HS-27A (cell line): ENCODE results near the gene ATP2A1.
"Not testable (repeated sequence)": the region's sequence is repeated elsewhere in the genome, so short reads cannot be mapped to it uniquely, and the experiment has no call there.

Experiments
- DNase-seq: peaks from one replicate; pipeline ENCODE4 v3.0.0-alpha.2; 2012; ENCODE audit warnings: low read depth, missing footprints

ATP2A1 gene

DNA sequence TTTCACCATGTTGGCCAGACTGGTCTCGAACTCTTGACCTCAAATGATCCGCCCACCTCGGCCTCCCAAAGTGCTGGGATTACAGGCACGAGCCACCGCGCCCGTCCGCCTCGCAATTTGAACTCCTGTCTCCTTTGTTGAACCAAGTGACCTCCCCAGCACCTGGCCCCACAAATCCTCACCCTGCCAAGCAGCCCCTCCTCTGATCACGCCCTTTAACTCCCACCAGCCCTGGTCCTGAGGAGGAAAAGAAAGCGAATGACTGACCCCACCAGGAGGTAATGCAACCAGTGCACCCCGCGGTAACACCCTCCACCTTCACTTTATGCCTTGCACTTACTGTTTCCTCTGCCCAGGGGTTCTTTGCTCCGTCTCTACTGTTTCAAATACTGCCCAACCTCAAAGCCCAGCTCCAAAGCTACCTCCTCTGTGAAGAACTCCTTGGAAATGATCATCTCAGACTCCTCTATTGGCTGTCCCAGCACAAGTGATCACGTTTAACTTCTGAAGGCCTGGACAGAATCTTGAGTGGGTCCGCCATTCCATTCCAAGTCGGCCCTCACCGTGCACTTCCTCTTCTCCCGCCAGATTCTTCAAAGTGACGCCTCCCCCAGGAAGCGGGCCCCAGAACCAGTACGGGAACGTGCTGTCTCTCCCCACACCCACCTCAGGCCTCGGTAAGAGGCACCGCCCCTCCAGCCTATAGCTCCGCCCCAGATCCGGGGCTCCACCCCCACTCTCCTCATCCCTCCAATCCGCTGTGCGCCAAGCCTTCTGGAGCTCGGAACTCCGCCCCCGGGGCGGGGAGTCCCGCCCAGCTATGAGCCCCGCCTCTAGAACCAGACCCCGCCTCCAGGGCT, 57.9 kb downstream of the ATP2A1 start:
- DNase-seq: no peak

DNA sequence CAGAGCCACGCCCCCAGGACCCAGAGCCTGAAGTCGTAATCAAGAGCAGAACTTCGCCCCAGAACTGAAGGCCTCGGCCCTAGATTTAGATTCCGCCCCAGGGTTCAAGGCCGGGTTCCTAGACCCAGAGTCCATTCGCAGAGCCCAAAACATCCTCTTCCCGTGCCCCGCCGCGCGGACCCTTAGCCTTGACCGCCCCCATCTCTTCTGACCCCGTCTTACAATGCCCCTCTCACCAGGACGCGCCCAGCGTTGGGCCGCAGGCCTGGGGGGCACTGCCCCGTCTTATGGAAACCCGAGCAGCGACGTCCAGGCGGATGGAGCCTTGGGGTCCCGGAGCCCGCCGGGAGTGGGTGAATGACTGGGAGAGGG, 58.5 kb downstream of the ATP2A1 start:
- no peak for DNase-seq

DNA sequence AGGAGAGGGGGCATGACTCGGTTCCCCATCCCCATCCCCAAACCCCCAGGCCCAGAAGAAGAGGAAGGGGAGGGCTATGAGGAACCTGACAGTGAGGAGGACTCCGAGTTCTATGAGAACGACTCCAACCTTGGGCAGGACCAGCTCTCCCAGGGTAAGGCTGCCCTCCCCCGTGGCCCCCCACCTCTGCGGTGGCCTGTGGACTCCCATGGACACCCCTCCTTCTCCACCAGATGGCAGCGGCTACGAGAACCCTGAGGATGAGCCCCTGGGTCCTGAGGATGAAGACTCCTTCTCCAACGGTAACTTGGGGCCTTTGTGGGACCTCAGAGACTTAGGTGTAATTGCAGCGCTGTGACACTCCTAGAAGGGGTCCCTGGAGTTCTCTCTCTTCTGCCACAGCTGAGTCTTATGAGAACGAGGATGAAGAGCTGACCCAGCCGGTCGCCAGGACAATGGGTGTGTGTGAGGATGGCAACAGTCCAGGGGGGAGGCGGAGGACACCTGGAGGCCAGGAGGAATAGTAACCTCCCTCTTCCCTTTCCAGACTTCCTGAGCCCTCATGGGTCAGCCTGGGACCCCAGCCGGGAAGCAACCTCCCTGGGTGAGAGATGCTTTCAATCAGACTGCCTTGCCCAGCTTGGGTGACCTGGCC, 59.1 kb downstream of the ATP2A1 start:
- no peak for DNase-seq

DNA sequence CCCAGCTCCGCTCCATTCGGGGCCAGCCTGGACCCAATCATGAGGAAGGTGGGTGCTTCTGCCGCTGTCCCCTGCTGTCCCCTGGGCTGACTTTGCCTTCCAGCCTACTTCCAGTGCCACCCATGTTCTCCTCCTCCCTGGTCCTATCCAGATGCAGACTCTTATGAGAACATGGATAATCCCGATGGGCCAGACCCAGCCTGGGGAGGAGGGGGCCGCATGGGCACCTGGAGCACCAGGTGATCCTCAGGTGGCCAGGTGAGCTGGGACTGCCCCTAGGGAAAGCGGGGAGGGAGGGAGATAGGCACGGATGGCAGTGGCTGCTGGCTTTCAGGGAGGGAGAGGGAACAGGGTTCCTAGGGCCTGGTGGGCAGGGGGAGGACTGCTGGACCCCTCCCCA, 60.4 kb downstream of the ATP2A1 start:
- no peak for DNase-seq

DNA sequence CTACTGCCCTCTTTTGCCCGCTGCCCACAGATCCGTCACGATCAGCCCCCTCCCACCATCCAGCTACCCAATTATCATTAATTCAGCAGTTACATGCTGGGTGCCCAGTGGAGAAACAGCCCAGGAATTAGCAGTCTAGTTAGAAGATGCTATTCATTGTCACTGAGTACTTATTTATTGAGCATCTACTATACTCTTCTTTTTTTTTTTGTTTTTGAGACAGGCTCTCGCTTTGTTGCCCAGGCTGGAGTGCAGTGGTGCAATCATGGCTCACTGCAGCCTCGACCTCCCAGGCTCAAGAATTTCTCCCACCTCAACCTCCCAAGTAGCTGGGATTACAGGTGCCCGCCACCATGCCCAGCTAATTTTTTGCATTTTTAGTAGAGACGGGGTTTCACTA, 61.5 kb downstream of the ATP2A1 start:
- not testable (repeated sequence) for DNase-seq

DNA sequence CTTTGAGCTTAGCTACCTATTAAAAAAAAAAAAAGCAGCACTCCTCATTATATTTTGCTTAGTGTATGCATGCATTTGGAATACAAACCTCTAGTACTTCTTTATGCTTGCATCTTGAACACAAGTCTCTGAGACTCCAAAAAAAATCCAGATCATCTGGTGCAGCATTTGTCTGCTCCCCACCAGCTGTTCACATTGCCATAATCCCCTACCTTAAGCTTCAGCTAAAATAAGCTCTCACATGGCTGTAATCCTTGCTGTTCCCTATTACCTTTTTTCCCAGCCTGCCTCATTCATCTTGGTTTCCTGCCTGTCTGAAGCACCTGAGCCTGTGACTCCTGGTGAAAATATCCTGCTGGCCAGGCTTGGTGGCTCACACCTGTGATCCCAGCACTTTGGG, 65.0 kb downstream of the ATP2A1 start:
- no peak for DNase-seq

DNA sequence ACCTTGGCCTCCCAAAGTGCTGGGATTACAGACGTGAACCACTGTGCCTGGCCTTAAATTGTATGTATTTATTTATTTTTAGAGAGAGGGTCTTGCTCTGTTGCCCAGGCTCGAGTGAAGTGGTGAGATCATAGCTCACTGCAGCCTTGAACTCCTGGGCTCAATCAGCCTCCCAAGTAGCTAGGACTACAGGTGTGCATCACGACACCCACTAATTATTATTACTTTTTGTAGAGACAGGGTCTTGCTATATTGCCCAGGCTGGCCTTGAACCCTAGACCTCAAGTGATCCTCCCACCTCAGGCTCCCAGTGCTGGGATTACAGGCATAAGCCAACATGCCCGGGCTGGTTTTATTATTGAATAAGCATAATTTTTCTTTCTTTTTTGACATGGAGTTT, 68.4 kb downstream of the ATP2A1 start:
- DNase-seq: no peak

DNA sequence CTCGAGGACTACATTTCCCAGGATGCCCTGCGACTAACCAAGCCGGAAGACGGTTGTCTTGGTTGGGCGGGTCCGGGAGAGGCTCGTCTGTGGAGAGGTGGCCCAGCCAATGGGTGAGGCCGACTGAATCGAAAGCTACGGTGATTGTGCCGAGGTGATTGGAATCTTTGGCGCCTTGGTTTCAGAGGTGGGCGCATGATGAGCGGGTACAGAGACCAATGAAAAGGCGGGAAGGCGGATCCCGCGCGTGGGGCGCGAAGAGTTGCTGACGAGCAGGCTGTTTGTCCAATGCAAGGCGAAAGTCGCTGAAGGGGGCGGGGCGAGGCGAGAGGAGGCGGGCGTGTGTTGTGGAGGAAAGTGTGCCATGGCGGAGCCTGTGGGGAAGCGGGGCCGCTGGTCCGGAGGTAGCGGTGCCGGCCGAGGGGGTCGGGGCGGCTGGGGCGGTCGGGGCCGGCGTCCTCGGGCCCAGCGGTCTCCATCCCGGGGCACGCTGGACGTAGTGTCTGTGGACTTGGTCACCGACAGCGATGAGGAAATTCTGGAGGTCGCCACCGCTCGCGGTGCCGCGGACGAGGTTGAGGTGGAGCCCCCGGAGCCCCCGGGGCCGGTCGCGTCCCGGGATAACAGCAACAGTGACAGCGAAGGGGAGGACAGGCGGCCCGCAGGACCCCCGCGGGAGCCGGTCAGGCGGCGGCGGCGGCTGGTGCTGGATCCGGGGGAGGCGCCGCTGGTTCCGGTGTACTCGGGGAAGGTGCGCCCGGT, 72.5 kb downstream of the ATP2A1 start, which contains the start of gene NFATC2IP:
Gene NFATC2IP, plus strand, starts transcription at position 290 of the 762 bp plus-strand sequence. Its CDS starts 75 bp downstream, at position 365.
- DNase-seq: peak; percentile 98

DNA sequence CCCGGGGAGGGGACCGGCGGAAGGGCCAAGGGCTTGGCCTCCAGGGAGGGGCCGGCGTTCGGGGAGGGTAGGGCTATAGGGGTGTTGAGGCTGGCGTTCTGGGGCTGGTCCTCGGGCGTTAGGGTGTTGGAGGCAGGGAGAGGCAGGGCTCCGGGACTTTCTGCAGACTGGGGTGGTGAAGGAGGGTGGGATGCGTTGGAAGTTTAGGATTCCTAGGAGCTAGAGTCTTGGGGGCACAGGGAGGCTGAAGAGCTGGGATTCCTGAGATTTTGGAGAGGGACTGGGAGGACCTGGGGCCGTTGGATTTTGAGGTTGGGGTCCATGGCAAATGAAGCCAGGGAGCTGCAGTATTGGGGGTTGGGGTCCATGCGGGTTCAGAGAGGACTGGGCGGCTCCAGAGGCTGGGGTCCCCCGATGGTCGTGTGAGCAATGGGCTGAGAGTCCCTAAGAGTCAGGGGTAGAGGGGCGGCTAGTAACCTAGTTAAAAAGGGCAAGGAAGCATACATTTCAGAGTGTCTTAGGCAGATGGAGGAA, 73.2 kb downstream of the ATP2A1 start:
- DNase-seq: no peak
